Stimulated activated CD4-positive, alpha-beta T cell treated with anti-CD3 and anti-CD28 coated beads, Interleukin-4, amount 100 ng/mL, for 1 hour (primary cell): ENCODE results near the gene SULT1B1.

Source experiments
- DNase-seq: peaks from one replicate; pipeline ENCODE4 v3.0.0-alpha.2; 2020

The SULT1B1 gene

GRCh38 chr4:69684804-69685203 lies 75.6 kb downstream of the SULT1B1 start:
- DNase-seq, result no peak
